Adrenal gland (tissue), 12 donors: ENCODE data around the gene PRC1. TPM values are rescaled to one million over a fixed set of nuclear protein-coding genes. Genes with fewer than 3 reads are reported as not detected.

Source experiments
- DNase-seq, 7 donors: peaks; one replicate each; pipeline ENCODE4 v3.0.0-alpha.2; 2019 to 2020
- H3K27ac ChIP-seq, 5 donors: fragments of 200-600 bp; sonication (generic) in 4 of 5; 1 replicate in 3 of 5; 2 replicates in 2 of 5; pipeline versions ENCODE4 v1.5.1 to v1.8.0; 2016 to 2020; ENCODE audit warnings: mild to moderate bottlenecking in 1 of 5
- H3K27me3 ChIP-seq: fragments of 200-600 bp; 2 replicates; pipeline ENCODE4 v1.8.0; 2021
- H3K36me3 ChIP-seq, 2 donors: fragments of 200-600 bp; replicated peaks in 1 of 2; 1 replicate in 1 of 2; 2 replicates in 1 of 2; pipeline versions ENCODE4 v1.5.1 to v1.8.0; 2018 to 2022
- H3K4me1 ChIP-seq, 2 donors: fragments of 200-600 bp; replicated peaks in 1 of 2; 1 replicate in 1 of 2; 2 replicates in 1 of 2; pipeline versions ENCODE4 v1.5.1 to v1.8.0; 2018 to 2021
- H3K4me3 ChIP-seq, 4 donors: fragments of 200-600 bp; sonication (generic) in 3 of 4; one replicate each; pipeline ENCODE4 v1.5.1; 2016 to 2018
- H3K9me3 ChIP-seq, 3 donors: fragments of 200-600 bp; sonication (generic) in 1 of 3; replicated peaks in 1 of 3; 1 replicate in 2 of 3; 2 replicates in 1 of 3; pipeline versions ENCODE4 v1.5.1 to v1.8.0; 2016 to 2021
- POLR2A ChIP-seq, 2 donors: fragments of 450-650 bp; IDR thresholded peaks; one replicate each; pipeline ENCODE4 v1.6.1; 2017; ENCODE audit warnings: antibody characterized with exemption in 2 of 2, mild to moderate bottlenecking in 2 of 2, moderate library complexity in 1 of 2
- WGBS, 4 donors: extraction: QIAGEN DNeasy Blood & Tissue Kit in 2 of 4; methylation state at CpG; one replicate each; pipeline versions ENCODE4 v1.1.5 to v1.1.7; 2013 to 2017; 5-methylcytosine and 5-hydroxymethylcytosine counted together
- intact Hi-C, 2 donors: fragments of 100-400 bp; cut with DNase I; formaldehyde crosslinking; loops; one replicate each; pipeline versions ENCODE4 v1.14.1 to v1.15.0; 2022 to 2023
- polyA plus RNA-seq, 3 donors: library from polyadenylated mRNA; stranded (reverse); fragments of 200-250 nt in 2 of 3; fragments of 350-450 nt in 1 of 3; fragmentation: Illumina TruSeq in 1 of 3; extraction: RNeasy Lipid Tissue Mini Kit (QIAGEN cat#74804) in 1 of 3; gene quantifications; one replicate each; pipeline ENCODE4 v1.2.3, GENCODE V29; 2013 to 2014
- small RNA-seq, 2 donors: library from RNA; depleted of rRNA; stranded (forward); fragments of <200 nt; gene quantifications; one replicate each; pipeline ENCODE3, GENCODE V24; 2016
- total RNA-seq, 9 donors: library from RNA; depleted of rRNA in 4 of 9; stranded (reverse); fragments of >200 nt in 4 of 9; fragments of 120-200 nt in 1 of 9; fragmentation: NEBNext Ultra II Directional in 1 of 9; extraction: Animal tissue kit (Norgen Biotek cat#: 25700) in 1 of 9; gene quantifications; one replicate each; pipeline versions ENCODE4 v1.1.0 to v1.2.4, GENCODE V29; 2013 to 2023
- donor health status: healthy with polysubstance abuse.
- donor health status: Bipolar disorder and iron deficiency.
- donor health status: DM: yes; HTN: yes; CAD: no.
- donor health status: DM: no; HTN: no; CAD: no.
- donor health status: DM: no; HTN: no; CAD: no.
- donor health status: DM: yes; HTN: yes; CAD: no.

PRC1 gene
- total and polyA plus RNA-seq, 12 donors: 4.7 to 63.8 (median 6.6) TPM

DNA sequence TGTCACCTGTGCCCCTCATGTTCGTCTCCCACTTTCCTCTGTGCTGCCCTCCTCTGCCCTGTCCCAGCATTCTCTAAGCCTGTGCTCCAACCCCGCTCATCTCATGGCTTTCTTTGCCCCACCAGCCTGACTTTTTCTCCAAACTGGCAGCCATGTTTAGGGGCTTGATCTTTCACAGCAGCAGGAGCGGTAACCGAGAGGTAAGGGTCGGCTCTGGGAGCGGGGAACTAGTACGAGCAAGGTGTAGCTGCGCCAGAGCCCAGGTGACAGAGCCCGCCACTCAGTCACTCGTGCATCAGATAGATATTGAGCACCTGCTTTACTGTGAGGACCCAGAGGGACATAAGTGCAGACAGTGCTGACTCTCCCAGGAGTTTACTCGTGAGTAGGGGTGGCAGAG lies 77.9 kb downstream of the PRC1 start:
- intact Hi-C loops: no loop called here
- no peak for TF ChIP-seq POLR2A (IDR thresholded peaks at IDR 0.05)
- peaks cover 0 to 95% of the 10 kb centered on the region in 2 donors for H3K36me3 ChIP-seq
- no peak for DNase-seq
- no peaks in the 10 kb centered on the region for H3K27me3 ChIP-seq
- H3K27ac ChIP-seq: peak overlapping the region in 3 of 5 donors; percentile 80 to 90 (median 86)
- WGBS, 4 donors: 79 to 89% (median 85%) methylated on average over 11 of the region's 11 CpGs
- peaks cover 16 to 20% of the 10 kb centered on the region in 2 donors for H3K4me1 ChIP-seq
- H3K4me3 ChIP-seq: peak overlapping the region in 1 of 4 donors; percentile 16
- H3K9me3 ChIP-seq: no peaks in the 10 kb centered on the region

Small RNA genes within 50 kb of the gene (small RNA-seq; reads per million reads assigned to genes)
- 0 reads per million in 2 donors for gene RF00019

Other genes with a start within 250 kb of the PRC1 start
- 100 to 1,000 TPM in 1 of 9 donors, 10 to 100 TPM in 8; 18.5 to 119 (median 49.8) TPM for gene FURIN, start 125.9 kb downstream of the PRC1 start, total RNA-seq
- gene FURIN, start 125.9 kb downstream of the PRC1 start, polyA plus RNA-seq: 10 to 100 TPM; 11.5 to 29.3 (median 24.7) TPM
- gene FES, start 110.0 kb downstream of the PRC1 start, total RNA-seq: 10 to 100 TPM; 12.8 to 82.3 (median 26.8) TPM
- gene FES, start 110.0 kb downstream of the PRC1 start, polyA plus RNA-seq: 10 to 100 TPM in 2 of 3 donors, 1 to 10 TPM in 1; 2.3 to 32.9 (median 19.5) TPM
- gene MAN2A2, start 91.2 kb downstream of the PRC1 start, total RNA-seq: 10 to 100 TPM; 13.3 to 94.6 (median 65.5) TPM
- gene MAN2A2, start 91.2 kb downstream of the PRC1 start, polyA plus RNA-seq: 10 to 100 TPM; 26.5 to 83.3 (median 46.2) TPM
- 10 to 100 TPM; 14.6 to 40.2 (median 25.0) TPM for gene HDDC3, start 62.0 kb downstream of the PRC1 start, total RNA-seq
- gene HDDC3, start 62.0 kb downstream of the PRC1 start, polyA plus RNA-seq: 10 to 100 TPM; 19.9 to 31.5 (median 30.4) TPM
- 100 to 1,000 TPM in 1 of 9 donors, 10 to 100 TPM in 8; 32.2 to 114 (median 58.3) TPM for gene UNC45A, start 59.2 kb downstream of the PRC1 start, total RNA-seq
- gene UNC45A, start 59.2 kb downstream of the PRC1 start, polyA plus RNA-seq: 10 to 100 TPM; 28.1 to 82.1 (median 71.1) TPM
- gene RCCD1, start 39.7 kb downstream of the PRC1 start, total RNA-seq: 10 to 100 TPM in 8 of 9 donors, 1 to 10 TPM in 1; 8.1 to 38.7 (median 19.1) TPM
- 10 to 100 TPM in 2 of 3 donors, 1 to 10 TPM in 1; 7.7 to 17.4 (median 13.5) TPM for gene RCCD1, start 39.7 kb downstream of the PRC1 start, polyA plus RNA-seq
- gene VPS33B, start 28.1 kb upstream of the PRC1 start, total RNA-seq: 10 to 100 TPM in 7 of 9 donors, 1 to 10 TPM in 2; 9.1 to 21.5 (median 14.5) TPM
- gene VPS33B, start 28.1 kb upstream of the PRC1 start, polyA plus RNA-seq: 10 to 100 TPM; 16.1 to 23.8 (median 19.3) TPM
- 1 to 10 TPM; 1.8 to 7.5 (median 4.7) TPM for gene SV2B, start 105.7 kb upstream of the PRC1 start, total RNA-seq
- 1 to 10 TPM in 1 of 3 donors, under 1 TPM in 2; 0.16 to 3.3 (median 0.94) TPM for gene SV2B, start 105.7 kb upstream of the PRC1 start, polyA plus RNA-seq